ENCODE data around the gene SLC25A23.
A peak's percentile ranks its signal among the peaks of the same experiment; 100 is the strongest.
"Not testable (repeated sequence)": the region's sequence is repeated elsewhere in the genome, so short reads cannot be mapped to it uniquely, and the experiment has no call there.

The SLC25A23 gene

GRCh38 chr19:6459262-6460098 lies at the start of gene SLC25A23:
Gene SLC25A23, minus strand, starts transcription at chr19:6459792. Its CDS starts 164 bp downstream, at chr19:6459628.
- DNase-seq (ENCODE audit: low spot score): peak; percentile 84

GRCh38 chr19:6508028-6508771 lies 48.6 kb upstream of the SLC25A23 start:
- DNase-seq (ENCODE audit: low spot score): not testable (repeated sequence)

DNA sequence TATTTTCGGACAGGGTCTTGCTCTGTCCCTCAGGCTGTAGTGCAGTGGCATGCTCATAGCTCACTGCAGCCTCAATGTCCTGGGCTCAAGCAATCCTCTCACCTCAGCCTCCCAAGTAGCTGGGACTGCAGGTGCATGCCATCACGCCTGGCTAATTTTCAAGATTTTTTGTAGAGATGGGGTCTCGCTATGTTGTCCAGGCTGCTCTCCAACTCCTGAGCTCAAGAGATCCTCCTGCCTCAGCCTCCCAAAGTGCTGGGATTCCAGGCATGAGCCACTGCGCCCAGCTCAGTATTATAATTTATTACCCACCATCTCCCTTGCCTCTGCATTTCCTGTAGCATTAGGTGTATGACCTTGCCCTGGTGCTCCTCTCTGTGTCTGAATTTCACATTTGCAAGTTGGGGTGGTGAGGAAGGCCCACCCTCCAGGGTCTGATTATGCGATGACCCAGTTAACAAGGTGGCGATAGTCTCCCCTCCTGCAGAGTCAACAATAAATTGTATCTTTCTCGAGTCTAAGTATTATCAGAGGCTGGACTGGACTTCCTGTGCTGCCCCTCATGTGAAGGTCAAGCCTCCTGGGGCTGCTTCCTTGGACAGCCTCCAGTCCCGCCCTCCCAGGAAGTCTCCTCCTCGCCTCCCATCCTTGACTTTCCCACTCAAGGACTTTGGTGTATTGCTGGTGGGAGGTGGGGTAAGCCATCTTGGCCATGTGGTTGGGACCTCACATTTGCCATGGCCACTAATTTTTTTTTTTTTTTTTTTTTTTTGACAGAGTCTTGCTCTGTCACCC lies 44.0 kb upstream of the SLC25A23 start:
- DNase-seq (ENCODE audit: low spot score): no peak

- peak; percentile 60 for DNase-seq (ENCODE audit: low spot score)
These were observed 42.4 kb upstream of the SLC25A23 start, which contains the start of gene TUBB4A for GRCh38 chr19:6501740-6502648. Gene TUBB4A, minus strand, starts transcription at chr19:6502309. Its CDS starts 97 bp downstream, at chr19:6502212.

DNA sequence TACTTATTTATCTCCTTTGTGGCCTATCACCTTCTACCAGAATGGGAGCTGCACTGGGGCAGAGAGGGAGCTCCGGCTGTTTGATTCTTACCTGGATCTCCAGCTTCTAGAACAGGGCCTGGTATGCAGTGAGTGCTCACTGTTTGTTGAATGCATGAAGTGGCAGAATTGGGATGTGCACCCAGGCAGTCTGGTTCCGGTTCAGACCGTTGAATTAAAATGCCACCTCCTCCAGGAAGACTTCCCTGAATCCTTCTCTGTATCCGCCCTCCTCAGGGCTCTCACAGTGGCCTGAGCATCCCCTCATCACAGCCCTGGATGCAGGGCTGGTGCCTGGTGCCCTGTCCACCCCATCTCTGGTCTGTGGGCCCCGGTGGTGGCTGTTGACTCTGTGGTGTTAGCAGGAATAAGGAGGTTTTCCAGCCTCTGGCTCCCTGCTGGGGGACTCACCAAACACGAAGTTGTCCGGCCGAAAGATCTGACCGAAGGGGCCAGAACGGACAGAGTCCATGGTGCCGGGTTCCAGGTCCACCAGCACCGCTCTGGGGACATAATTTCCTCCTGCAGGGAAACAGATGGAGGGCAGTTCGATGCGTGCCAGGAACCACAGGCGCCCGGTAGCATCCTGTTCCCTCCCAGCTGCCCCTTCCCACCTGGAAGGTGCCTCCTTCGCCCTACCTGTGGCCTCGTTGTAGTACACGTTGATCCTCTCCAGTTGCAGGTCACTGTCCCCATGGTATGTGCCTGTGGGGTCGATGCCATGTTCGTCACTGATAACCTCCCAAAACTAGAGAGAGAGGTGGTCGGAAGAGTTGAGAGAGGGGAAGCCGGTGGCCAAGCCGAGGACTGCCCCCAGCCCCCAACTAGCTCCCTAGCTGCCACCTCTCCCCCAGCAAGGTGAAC lies 41.5 kb upstream of the SLC25A23 start:
- DNase-seq (ENCODE audit: low spot score): no peak

DNA sequence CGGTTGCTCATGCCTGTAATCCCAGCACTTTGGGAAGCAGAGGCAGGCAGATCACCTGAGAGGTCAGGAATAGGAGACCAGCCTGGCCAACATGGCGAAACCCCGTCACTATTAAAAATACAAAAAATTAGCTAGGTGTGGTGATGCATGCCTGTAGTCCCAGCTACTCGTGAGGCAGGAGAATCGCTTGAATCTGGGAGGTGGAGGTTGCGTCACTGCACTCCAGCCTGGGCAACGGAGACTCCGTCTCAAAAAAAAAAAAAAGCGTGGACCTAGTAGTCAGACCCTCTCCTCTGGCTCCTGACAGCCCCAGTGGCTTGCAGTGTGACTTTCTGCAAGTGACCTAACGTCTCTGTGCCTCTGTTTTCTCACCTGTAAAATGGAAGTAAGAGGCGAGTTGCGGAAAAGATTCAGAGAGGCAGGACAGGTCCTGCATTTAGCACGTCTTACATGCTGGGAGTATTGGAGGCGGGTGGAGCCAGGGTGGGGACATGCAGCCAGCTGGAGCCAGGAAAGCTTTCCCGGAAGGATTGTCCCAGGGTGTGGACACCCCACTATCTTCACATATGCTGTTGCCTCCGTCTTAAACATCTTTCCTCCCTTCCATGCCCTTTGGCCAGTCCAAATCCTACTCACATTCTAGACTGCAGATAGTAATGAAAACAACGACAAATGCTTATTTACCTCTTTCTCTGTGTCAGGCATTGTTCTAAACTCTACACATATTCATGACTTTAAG lies 39.6 kb upstream of the SLC25A23 start:
- no peak for DNase-seq (ENCODE audit: low spot score)

GRCh38 chr19:6498294-6499036 lies 38.9 kb upstream of the SLC25A23 start:
- no peak for DNase-seq (ENCODE audit: low spot score)

GRCh38 chr19:6495947-6496346 lies 36.4 kb upstream of the SLC25A23 start:
- no peak for DNase-seq (ENCODE audit: low spot score)

- DNase-seq (ENCODE audit: low spot score): no peak
These were observed 34.9 kb upstream of the SLC25A23 start for GRCh38 chr19:6494438-6495036.

GRCh38 chr19:6491802-6492592 lies 32.4 kb upstream of the SLC25A23 start:
- DNase-seq (ENCODE audit: low spot score): no peak

DNA sequence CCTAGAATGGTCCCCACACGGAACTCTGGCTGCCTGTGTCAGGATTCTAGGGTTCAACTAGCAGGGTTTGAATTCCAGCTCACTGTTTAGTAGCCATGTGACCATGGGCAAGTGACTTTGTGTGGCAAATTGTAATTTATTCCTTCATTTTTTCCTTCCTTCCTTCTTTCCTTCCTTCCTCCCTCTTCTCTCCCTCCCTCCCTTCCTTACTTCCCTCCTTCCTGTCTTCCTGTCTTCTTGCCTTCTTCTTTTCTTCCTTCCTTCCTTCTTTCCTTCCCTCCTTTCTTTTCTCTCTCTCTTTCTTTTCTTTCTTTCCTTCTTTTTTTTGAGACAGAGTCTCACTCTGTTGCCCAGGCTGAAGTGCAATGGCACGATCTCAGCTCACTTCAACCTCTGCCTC lies 30.5 kb upstream of the SLC25A23 start:
- no peak for DNase-seq (ENCODE audit: low spot score)

DNA sequence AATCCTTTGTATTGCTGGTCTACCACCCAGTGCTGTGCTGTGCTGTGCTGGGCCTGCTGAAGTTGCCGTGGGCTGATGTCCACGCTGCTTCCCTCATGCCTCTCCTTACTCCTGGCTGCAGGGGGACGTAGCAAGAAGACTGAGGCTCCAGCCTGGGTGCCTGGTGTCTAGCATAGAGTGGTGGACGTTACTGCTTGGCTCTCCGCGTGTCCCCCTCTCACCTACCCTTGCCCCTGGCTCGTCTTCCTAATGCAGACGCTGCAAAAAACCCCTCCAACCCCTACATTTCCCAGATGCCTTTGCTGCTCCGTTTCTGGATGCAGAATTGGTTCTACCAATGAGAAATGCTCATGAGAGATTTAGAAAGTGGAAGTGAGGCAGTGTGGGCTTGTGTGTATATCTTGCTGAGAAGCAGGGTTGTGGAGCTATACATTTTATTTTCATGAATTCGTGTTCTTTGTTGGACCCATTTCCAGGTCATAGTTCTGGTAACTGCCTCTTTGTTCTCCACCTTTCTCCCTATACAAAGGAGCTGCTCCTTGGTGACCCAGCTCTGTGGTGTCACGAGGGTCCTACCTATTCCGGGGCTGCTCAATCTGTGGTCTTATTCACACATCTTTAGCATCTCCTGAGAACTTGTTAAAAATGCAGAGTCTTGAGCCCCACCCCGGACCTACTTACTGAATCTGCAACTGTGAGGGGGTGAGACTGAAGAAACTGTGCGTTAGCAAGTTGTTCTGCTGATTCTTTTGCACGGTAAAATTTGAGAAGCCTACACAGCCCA lies 29.9 kb upstream of the SLC25A23 start:
- DNase-seq (ENCODE audit: low spot score): no peak

DNA sequence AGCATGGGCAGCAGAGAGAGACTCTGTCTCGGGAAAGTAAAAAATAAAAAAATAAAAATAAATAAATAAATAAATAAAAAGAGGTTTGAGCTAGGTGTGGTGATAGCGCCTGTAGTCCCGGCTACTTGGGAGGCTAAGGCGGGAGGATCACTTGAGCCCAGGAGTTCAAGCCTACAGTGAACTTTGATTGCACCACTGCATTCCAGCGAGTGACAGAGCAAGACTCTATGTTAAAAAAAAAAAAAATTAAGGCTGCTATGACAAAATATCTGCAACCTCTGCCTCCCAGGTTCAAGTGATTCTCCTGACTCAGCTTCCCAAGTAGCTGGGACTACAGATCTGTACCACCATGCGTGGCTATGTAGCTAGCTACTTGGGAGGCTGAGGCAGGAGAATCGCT lies 25.2 kb upstream of the SLC25A23 start:
- DNase-seq (ENCODE audit: low spot score): no peak

DNA sequence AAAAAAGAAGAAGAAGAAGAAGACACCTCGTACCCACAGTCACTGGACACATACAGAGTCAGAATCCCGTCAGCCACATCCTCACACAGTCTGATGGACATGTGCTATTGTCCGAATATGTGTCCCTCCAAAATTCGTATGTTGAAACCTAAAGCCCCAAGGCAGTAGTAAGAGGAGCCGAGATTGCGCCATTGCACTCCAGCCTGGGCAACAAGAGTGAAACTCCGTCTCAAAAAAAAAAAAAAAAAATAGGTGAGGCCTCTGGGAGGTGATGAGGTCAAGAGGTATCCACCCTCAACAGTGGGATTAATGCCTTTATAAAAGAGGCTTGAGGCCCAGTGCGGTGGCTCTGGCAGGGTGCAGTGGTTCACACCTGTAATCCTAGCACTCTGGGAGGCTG lies 24.6 kb upstream of the SLC25A23 start:
- DNase-seq (ENCODE audit: low spot score): no peak

GRCh38 chr19:6483235-6483634 lies 23.6 kb upstream of the SLC25A23 start:
- no peak for DNase-seq (ENCODE audit: low spot score)

GRCh38 chr19:6482343-6482686 lies 22.7 kb upstream of the SLC25A23 start:
- DNase-seq (ENCODE audit: low spot score): no peak

All from ecto neural progenitor cell (in vitro differentiated cells).